ENCODE measurements around the gene PSMD5. TPM values are rescaled to one million over a fixed set of nuclear protein-coding genes. Genes with fewer than 3 reads are reported as not detected.

Gene PSMD5
- total and polyA plus RNA-seq, 2 donors (not counting 1 experiment from before 2014, with no cell fraction given) = 33.9 to 48.3 TPM

DNA sequence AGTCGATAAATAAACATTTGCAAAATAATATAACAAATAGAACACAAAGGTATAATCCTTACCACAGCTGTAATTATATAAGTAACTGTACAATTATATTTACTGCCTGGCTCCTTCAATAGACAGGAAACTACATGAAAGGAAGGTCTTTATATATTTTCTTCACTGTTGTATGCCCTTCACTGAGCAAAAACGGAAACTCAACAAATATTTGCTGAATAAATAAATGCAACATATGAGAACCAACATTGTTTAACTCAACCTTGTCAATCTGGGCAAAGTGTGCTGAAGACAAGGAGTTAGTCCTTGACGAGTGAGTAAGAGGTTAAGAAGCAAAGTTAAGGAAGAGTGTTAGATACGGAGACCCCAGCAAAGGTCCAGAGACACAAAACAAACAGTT is 22.6 kb downstream of the PSMD5 start:
- Histone ChIP-seq H3K4me3 (replicated peaks in 1 of 4; ENCODE audit: control extremely low read depth in 1 of 4, insufficient read depth in 1 of 4, low read depth in 3 of 4, low read length in 4 of 4) (no peak overlapping the region), H3K27me3 (ENCODE audit: control insufficient read depth, insufficient read depth, low read length) (no peaks in the 10 kb centered on the region), H3K9me3 (ENCODE audit: control insufficient read depth, insufficient read depth, low read depth, low read length) (no peaks in the 10 kb centered on the region), H3K27ac (ENCODE audit: insufficient read depth, low read length) (no peak overlapping the region), H3K9ac (ENCODE audit: insufficient read depth, low read length) (no peak overlapping the region), H3K4me2 (ENCODE audit: extremely low read depth, insufficient read depth, low read length) (no peak overlapping the region), H3K4me1 (ENCODE audit: control insufficient read depth, extremely low read depth, insufficient read depth, low read length) (no peaks in the 10 kb centered on the region), H2AFZ (ENCODE audit: low read length) (no peak overlapping the region), H3K36me3 (ENCODE audit: control insufficient read depth, insufficient read depth, low read length) (peaks cover 2% of the 10 kb centered on the region), H3K79me2 (ENCODE audit: control insufficient read depth, insufficient read depth, low read length) (no peaks in the 10 kb centered on the region), H4K20me1 (ENCODE audit: control insufficient read depth, extremely low read depth, insufficient read depth, low read length) (no peaks in the 10 kb centered on the region)
- DNase-seq (ENCODE audit: low read depth in 2 of 2) = no peak
- no peak for TF ChIP-seq EZH2 (IDR thresholded peaks at IDR 0.05; ENCODE audit: low read length, missing control alignments)

DNA sequence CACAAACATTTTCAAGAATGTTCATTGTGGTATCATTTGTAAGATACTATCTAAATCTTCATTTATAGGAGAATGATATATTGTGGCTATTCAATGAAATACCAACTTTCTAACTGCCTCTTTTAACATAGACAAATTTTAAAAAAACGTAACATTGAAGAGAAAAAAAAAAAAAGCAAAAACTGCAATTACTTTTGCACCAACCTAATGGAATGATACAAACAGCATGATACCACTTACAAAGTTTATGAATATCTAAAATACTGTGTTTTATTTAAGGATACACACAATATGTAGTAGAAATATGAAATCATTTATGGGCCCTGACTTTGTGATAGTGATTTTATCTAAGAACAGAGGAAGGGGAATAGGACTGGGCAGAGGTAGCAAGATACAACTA is 24.1 kb downstream of the PSMD5 start:
- Histone ChIP-seq H3K36me3 (ENCODE audit: control insufficient read depth, insufficient read depth, low read length) (peaks cover 2% of the 10 kb centered on the region), H3K9me3 (ENCODE audit: control insufficient read depth, insufficient read depth, low read depth, low read length) (no peaks in the 10 kb centered on the region)

GRCh38 chr9:120815075-120815474 is 27.6 kb downstream of the PSMD5 start:
- Histone ChIP-seq H3K27me3 (ENCODE audit: control insufficient read depth, insufficient read depth, low read length) (no peaks in the 10 kb centered on the region), H2AFZ (ENCODE audit: low read length) (no peak overlapping the region), H3K4me3 (replicated peaks in 1 of 4; ENCODE audit: control extremely low read depth in 1 of 4, insufficient read depth in 1 of 4, low read depth in 3 of 4, low read length in 4 of 4) (no peak overlapping the region), H3K4me1 (ENCODE audit: control insufficient read depth, extremely low read depth, insufficient read depth, low read length) (no peaks in the 10 kb centered on the region), H3K36me3 (ENCODE audit: control insufficient read depth, insufficient read depth, low read length) (no peaks in the 10 kb centered on the region), H3K4me2 (ENCODE audit: extremely low read depth, insufficient read depth, low read length) (no peak overlapping the region), H3K9me3 (ENCODE audit: control insufficient read depth, insufficient read depth, low read depth, low read length) (no peaks in the 10 kb centered on the region), H3K27ac (ENCODE audit: insufficient read depth, low read length) (no peak overlapping the region), H3K79me2 (ENCODE audit: control insufficient read depth, insufficient read depth, low read length) (no peaks in the 10 kb centered on the region), H4K20me1 (ENCODE audit: control insufficient read depth, extremely low read depth, insufficient read depth, low read length) (no peaks in the 10 kb centered on the region), H3K9ac (ENCODE audit: insufficient read depth, low read length) (no peak overlapping the region)
- DNase-seq (ENCODE audit: low read depth in 2 of 2) = no peak
- TF ChIP-seq, protein P1, sequence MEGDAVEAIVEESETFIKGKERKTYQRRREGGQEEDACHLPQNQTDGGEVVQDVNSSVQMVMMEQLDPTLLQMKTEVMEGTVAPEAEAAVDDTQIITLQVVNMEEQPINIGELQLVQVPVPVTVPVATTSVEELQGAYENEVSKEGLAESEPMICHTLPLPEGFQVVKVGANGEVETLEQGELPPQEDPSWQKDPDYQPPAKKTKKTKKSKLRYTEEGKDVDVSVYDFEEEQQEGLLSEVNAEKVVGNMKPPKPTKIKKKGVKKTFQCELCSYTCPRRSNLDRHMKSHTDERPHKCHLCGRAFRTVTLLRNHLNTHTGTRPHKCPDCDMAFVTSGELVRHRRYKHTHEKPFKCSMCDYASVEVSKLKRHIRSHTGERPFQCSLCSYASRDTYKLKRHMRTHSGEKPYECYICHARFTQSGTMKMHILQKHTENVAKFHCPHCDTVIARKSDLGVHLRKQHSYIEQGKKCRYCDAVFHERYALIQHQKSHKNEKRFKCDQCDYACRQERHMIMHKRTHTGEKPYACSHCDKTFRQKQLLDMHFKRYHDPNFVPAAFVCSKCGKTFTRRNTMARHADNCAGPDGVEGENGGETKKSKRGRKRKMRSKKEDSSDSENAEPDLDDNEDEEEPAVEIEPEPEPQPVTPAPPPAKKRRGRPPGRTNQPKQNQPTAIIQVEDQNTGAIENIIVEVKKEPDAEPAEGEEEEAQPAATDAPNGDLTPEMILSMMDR (conservative IDR thresholded peaks at IDR 0.05 in 1 of 2, IDR thresholded peaks at IDR 0.05 in 1 of 2; ENCODE audit: low read depth in 1 of 2, low read length in 2 of 2) = no peak
- TF ChIP-seq EZH2 (IDR thresholded peaks at IDR 0.05; ENCODE audit: low read length, missing control alignments) = no peak

More for the DNA sequence above, 24.1 kb downstream of the PSMD5 start:
- DNase-seq (ENCODE audit: low read depth in 2 of 2) = no peak
- Histone ChIP-seq H4K20me1 (ENCODE audit: control insufficient read depth, extremely low read depth, insufficient read depth, low read length) (no peaks in the 10 kb centered on the region), H2AFZ (ENCODE audit: low read length) (no peak overlapping the region), H3K4me2 (ENCODE audit: extremely low read depth, insufficient read depth, low read length) (no peak overlapping the region), H3K27ac (ENCODE audit: insufficient read depth, low read length) (no peak overlapping the region), H3K79me2 (ENCODE audit: control insufficient read depth, insufficient read depth, low read length) (no peaks in the 10 kb centered on the region), H3K4me1 (ENCODE audit: control insufficient read depth, extremely low read depth, insufficient read depth, low read length) (no peaks in the 10 kb centered on the region), H3K27me3 (ENCODE audit: control insufficient read depth, insufficient read depth, low read length) (no peaks in the 10 kb centered on the region), H3K4me3 (replicated peaks in 1 of 4; ENCODE audit: control extremely low read depth in 1 of 4, insufficient read depth in 1 of 4, low read depth in 3 of 4, low read length in 4 of 4) (no peak overlapping the region), H3K9ac (ENCODE audit: insufficient read depth, low read length) (no peak overlapping the region)
- TF ChIP-seq EZH2 (IDR thresholded peaks at IDR 0.05; ENCODE audit: low read length, missing control alignments) = no peak
- TF ChIP-seq, protein P1 (conservative IDR thresholded peaks at IDR 0.05 in 1 of 2, IDR thresholded peaks at IDR 0.05 in 1 of 2; ENCODE audit: low read depth in 1 of 2, low read length in 2 of 2) = no peak

Data from fibroblast of lung (primary cell).